Heart left ventricle (tissue), 16 donors: Measurements from ENCODE around the gene DOCK1. TPM values are rescaled to one million over a fixed set of nuclear protein-coding genes. Genes with fewer than 3 reads are reported as not detected.

Source experiments
- ATAC-seq, 4 donors: fragments of 200-7000 bp; cut with Tn5 transposase; one replicate each; pipeline ENCODE4 v1.9.1; 2020 to 2022; ENCODE audit warnings: moderate library complexity in 4 of 4, mild to moderate bottlenecking in 3 of 4, moderate number of reproducible peaks in 1 of 4
- DNase-seq, 5 donors: peaks; one replicate each; pipeline ENCODE4 v3.0.0-alpha.2; 2020
- H3K27ac ChIP-seq, 12 donors: fragments of 200-600 bp; sonication (generic) in 4 of 12; one replicate each; pipeline versions ENCODE4 v1.5.0 to v1.8.0; 2016 to 2022; ENCODE audit warnings: mild to moderate bottlenecking in 2 of 12
- H3K27me3 ChIP-seq, 9 donors: fragments of 200-600 bp; sonication (generic) in 2 of 9; one replicate each; pipeline versions ENCODE4 v1.5.1 to v1.8.0; 2016 to 2022; ENCODE audit warnings: mild to moderate bottlenecking in 3 of 9
- H3K36me3 ChIP-seq, 9 donors: fragments of 200-600 bp; sonication (generic) in 2 of 9; one replicate each; pipeline versions ENCODE4 v1.5.0 to v1.8.0; 2018 to 2022; ENCODE audit warnings: mild to moderate bottlenecking in 2 of 9
- H3K4me1 ChIP-seq, 12 donors: fragments of 200-600 bp; sonication (generic) in 4 of 12; one replicate each; pipeline versions ENCODE4 v1.5.0 to v1.8.0; 2016 to 2022; ENCODE audit warnings: mild to moderate bottlenecking in 3 of 12
- H3K4me3 ChIP-seq, 12 donors: fragments of 200-600 bp; sonication (generic) in 4 of 12; one replicate each; pipeline versions ENCODE4 v1.5.0 to v1.8.0; 2017 to 2022; ENCODE audit warnings: mild to moderate bottlenecking in 9 of 12, moderate library complexity in 4 of 12
- H3K9me3 ChIP-seq, 12 donors: fragments of 200-600 bp; sonication (generic) in 4 of 12; one replicate each; pipeline versions ENCODE4 v1.5.0 to v1.8.0; 2016 to 2022; ENCODE audit warnings: mild to moderate bottlenecking in 1 of 12
- POLR2A ChIP-seq, 2 donors: fragments of 450-650 bp; IDR thresholded peaks; one replicate each; pipeline ENCODE4 v1.6.1; 2017; ENCODE audit warnings: antibody characterized with exemption in 2 of 2, mild to moderate bottlenecking in 2 of 2, moderate library complexity in 2 of 2
- WGBS, 4 donors: extraction: QIAGEN DNeasy Blood & Tissue Kit in 2 of 4; methylation state at CpG; one replicate each; pipeline versions ENCODE4 v1.1.5 to v1.1.7; 2013 to 2018; 5-methylcytosine and 5-hydroxymethylcytosine counted together
- intact Hi-C, 10 donors: fragments of 100-400 bp; cut with DNase I; formaldehyde crosslinking; loops; one replicate each; pipeline versions ENCODE4 v1.11.1 to v1.14.2; 2022
- polyA plus RNA-seq, 2 donors: library from polyadenylated mRNA; stranded (reverse); fragments of 200-250 nt; gene quantifications; one replicate each; pipeline ENCODE4 v1.2.3, GENCODE V29; 2013
- total RNA-seq, 9 donors: library from RNA; depleted of rRNA in 2 of 9; stranded (reverse); fragments of >200 nt in 2 of 9; fragmentation: NEBNext Ultra II Directional in 3 of 9; extraction: Animal tissue kit (Norgen Biotek cat#: 25700) in 3 of 9; gene quantifications; one replicate each; pipeline versions ENCODE4 v1.1.0 to v1.2.4, GENCODE V29; 2016 to 2023
- TF ChIP-seq, protein P1 (sequence below), 12 donors: fragments of 200-600 bp; sonication (generic) in 4 of 12; IDR thresholded peaks; one replicate each; pipeline versions ENCODE4 v1.5.0 to v1.8.0; 2018 to 2022; ENCODE audit warnings: antibody characterized with exemption in 12 of 12, mild to moderate bottlenecking in 5 of 12
- donor health status: ischemic (EF 13 %, LVEDD 7.1; RV severe dilation, severe dysfunction).
- donor health status: healthy with polysubstance abuse.
- donor health status: DM: no; HTN: yes; CAD: no.
- donor health status: DM: no; HTN: no; CAD: no.
- donor health status: ischemic (EF 25% LVEDD 6.9; RV normal size, moderate dysfunction).
- donor health status: ischemic (EF 25% LVEDD 5.7; RV mildly dilated, moderate dysfunction).
- donor health status: healthy.
- donor health status: DM: yes; HTN: yes; CAD: no.
- donor health status: ischemic (EF 35%, LVEDD 5.7; RV mildly dilated, moderate dysfunction).
- donor health status: nonischemic (EF 11% LVEDD 7.7; RV severe dilation, severe dysfunction).
- donor health status: DM: yes; HTN: yes; CAD: no.
- donor health status: PGD.
- donor health status: ischemic (EF 29% LVEDD 5.4; RV normal size, mild dysfunction).
- donor health status: nonischemic (EF 23%, LVEDD 6.1; RV moderate dilation, normal function).

DOCK1 gene
- total and polyA plus RNA-seq, 11 donors = 5.0 to 31.6 (median 18.6) TPM

DNA sequence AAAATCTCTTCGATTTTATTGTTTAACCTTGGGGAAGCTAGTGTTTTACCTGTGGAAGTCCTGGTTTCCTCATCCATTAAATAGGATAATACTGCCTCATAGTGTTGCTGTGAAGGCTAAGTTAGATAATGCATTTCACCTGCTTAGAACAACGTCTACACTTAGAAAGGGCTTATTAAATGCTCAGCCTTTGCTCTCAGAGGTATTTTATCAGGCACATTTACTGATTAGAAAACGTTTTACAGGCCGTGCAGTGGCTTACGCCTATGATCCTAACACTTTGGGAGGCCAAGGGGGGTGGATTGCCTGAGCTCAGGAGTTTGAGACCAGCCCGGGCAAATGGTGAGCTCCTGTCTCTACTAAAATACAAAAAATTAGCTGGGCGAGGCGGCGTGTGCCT is 146.8 kb downstream of the DOCK1 start:
- Histone ChIP-seq H3K36me3 (peaks cover 0 to 48% (median 32%) of the 10 kb centered on the region in 9 donors), H3K4me3 (no peak overlapping the region), H3K27ac (no peak overlapping the region), H3K27me3 (no peaks in the 10 kb centered on the region), H3K9me3 (peaks cover 0 to under 1% (median 0%) of the 10 kb centered on the region in 12 donors), H3K4me1 (no peaks in the 10 kb centered on the region)
- ATAC-seq (no peak), DNase-seq (no peak)
- intact Hi-C loops = no loop called here
- TF ChIP-seq POLR2A (IDR thresholded peaks at IDR 0.05) = no peak
- TF ChIP-seq, protein P1, sequence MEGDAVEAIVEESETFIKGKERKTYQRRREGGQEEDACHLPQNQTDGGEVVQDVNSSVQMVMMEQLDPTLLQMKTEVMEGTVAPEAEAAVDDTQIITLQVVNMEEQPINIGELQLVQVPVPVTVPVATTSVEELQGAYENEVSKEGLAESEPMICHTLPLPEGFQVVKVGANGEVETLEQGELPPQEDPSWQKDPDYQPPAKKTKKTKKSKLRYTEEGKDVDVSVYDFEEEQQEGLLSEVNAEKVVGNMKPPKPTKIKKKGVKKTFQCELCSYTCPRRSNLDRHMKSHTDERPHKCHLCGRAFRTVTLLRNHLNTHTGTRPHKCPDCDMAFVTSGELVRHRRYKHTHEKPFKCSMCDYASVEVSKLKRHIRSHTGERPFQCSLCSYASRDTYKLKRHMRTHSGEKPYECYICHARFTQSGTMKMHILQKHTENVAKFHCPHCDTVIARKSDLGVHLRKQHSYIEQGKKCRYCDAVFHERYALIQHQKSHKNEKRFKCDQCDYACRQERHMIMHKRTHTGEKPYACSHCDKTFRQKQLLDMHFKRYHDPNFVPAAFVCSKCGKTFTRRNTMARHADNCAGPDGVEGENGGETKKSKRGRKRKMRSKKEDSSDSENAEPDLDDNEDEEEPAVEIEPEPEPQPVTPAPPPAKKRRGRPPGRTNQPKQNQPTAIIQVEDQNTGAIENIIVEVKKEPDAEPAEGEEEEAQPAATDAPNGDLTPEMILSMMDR (IDR thresholded peaks at IDR 0.05) = no peak
- 74 to 85% (median 79%) methylated on average over 9 of the region's 9 CpGs for WGBS, 4 donors

DNA sequence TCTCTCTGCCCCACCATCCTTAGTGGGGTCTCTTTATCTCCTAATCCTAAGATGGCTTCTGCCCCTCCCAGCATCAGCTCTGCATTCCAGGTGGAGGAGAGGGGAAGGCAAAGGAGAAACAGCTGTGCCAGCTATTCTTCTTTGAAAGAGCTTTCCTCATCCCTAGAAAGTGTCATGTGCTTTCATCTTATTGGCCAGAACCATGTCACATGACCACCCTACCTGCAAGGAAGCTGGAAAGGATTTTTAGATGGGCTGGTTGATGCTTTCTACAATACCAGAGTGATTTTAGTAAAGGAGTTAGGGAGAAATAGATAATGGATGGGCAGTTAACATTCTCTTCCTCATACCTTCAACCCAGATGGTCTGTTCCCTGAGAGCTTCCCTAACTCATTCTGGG is 150.0 kb downstream of the DOCK1 start:
- Histone ChIP-seq H3K4me3 (no peak overlapping the region), H3K27me3 (no peaks in the 10 kb centered on the region), H3K9me3 (peaks cover 0 to 32% (median 12%) of the 10 kb centered on the region in 12 donors), H3K27ac (no peak overlapping the region), H3K4me1 (no peaks in the 10 kb centered on the region), H3K36me3 (peaks cover 0 to 66% (median 33%) of the 10 kb centered on the region in 9 donors)
- no peak for ATAC-seq
- DNase-seq = no peak
- no peak for TF ChIP-seq POLR2A (IDR thresholded peaks at IDR 0.05)
- TF ChIP-seq, protein P1 (IDR thresholded peaks at IDR 0.05) = no peak
- intact Hi-C loops = loop anchor here in 1 of 10 donors (5.0 kb wide), 1 partner anchor 427 kb away; no protein-coding TSS in a partner anchor

DNA sequence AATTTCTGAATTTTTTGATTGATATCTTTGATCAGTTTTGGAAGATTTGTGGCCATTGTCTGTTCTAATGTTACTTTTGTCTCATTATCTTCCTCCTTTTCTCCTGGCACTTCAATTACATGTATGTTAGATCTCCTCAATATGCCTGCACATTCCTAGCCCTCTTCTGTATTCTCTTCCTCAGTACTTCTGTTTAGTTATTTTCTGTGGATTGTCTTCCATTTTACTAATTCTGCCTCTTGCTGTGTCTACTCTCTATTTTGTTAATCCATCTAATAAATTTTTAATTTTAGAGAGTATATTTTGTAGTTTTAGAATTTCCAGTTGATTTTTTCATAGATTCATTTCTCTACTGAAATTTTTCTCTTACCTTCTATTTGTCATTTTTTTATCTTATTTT is 154.1 kb downstream of the DOCK1 start:
- DNase-seq = no peak
- Histone ChIP-seq H3K9me3 (peaks cover 0 to 33% (median 12%) of the 10 kb centered on the region in 12 donors), H3K27me3 (no peaks in the 10 kb centered on the region), H3K4me3 (no peak overlapping the region), H3K27ac (no peak overlapping the region), H3K4me1 (no peaks in the 10 kb centered on the region), H3K36me3 (peaks cover 0 to 80% (median 34%) of the 10 kb centered on the region in 9 donors)
- TF ChIP-seq, protein P1 (IDR thresholded peaks at IDR 0.05) = no peak
- no peak for TF ChIP-seq POLR2A (IDR thresholded peaks at IDR 0.05)
- intact Hi-C loops = loop anchor here in 1 of 10 donors (5.0 kb wide), 1 partner anchor 423 kb away; no protein-coding TSS in a partner anchor
- ATAC-seq = no peak

DNA sequence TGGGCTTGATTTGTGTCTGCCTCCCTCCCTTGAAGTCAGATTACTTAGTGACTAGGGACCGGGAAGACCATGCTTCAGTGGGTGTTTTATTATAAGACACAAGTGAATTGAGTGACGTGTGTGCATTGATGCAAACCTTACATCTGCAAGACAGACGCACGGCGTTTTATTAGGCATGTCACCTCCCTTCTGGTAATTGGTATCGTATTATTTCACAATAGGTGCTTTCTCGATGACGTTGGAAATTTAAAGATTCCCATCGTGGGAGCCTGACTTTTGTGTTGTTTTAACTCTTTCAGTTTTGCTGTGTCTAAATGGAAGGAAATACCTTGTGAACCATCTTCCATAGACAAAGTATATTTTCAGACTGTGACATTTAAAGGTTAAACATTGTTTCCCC is 158.5 kb downstream of the DOCK1 start:
- DNase-seq (no peak), ATAC-seq (no peak)
- H3K27ac ChIP-seq = no peak overlapping the region
- intact Hi-C loops = no loop called here
- no peaks in the 10 kb centered on the region for H3K27me3 ChIP-seq
- TF ChIP-seq, protein P1 (IDR thresholded peaks at IDR 0.05) = no peak
- TF ChIP-seq POLR2A (IDR thresholded peaks at IDR 0.05) = no peak
- peaks cover 0 to 16% (median 1%) of the 10 kb centered on the region in 12 donors for H3K9me3 ChIP-seq
- H3K4me1 ChIP-seq = no peaks in the 10 kb centered on the region
- peaks cover 0 to 90% (median 48%) of the 10 kb centered on the region in 9 donors for H3K36me3 ChIP-seq
- no peak overlapping the region for H3K4me3 ChIP-seq
- WGBS, 4 donors = 95 to 97% (median 96%) methylated on average over 9 of the region's 9 CpGs
